ENCODE measurements around the gene SLC25A42.

DNA sequence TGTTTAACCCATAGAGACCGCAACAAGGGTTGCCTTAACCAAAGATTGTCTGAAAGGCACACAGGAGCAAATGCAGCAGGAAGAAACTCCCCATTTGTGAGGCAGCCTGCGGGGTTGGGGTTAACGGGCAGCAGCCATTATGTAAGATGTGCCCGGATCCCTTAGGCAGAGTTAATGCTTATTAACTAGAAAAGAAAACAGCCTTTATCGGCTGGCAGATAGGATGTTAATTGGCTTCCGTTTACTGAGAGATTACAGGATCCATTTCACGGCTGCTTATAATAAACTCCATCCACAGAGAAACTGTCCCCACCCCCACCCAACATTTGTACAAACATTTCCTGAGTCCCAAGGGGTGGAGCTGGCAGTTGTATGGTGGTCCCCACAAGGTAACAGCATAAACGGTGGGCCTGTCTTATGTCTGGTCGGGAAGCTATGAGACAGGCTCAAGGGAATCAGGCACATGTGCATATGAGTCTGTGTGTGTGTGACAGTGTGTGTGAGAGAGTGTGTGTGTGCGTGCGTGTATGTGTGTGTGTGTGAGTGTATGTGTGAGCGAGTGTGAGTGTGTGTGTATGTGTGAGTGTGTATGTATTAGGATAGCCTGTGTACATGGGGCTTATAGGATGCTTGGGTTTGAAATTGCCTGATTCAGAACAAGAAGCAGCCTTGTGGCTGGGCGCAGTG is 10.5 kb downstream of the SLC25A42 start:
- TF ChIP-seq EZH2 (IDR thresholded peaks at IDR 0.05; ENCODE audit: low read length, unreplicated experiment), result no peak
- no peak for TF ChIP-seq EZH2phosphoT487 (IDR thresholded peaks at IDR 0.05; ENCODE audit: borderline replicate concordance, low read length)
- TF ChIP-seq, protein P1, sequence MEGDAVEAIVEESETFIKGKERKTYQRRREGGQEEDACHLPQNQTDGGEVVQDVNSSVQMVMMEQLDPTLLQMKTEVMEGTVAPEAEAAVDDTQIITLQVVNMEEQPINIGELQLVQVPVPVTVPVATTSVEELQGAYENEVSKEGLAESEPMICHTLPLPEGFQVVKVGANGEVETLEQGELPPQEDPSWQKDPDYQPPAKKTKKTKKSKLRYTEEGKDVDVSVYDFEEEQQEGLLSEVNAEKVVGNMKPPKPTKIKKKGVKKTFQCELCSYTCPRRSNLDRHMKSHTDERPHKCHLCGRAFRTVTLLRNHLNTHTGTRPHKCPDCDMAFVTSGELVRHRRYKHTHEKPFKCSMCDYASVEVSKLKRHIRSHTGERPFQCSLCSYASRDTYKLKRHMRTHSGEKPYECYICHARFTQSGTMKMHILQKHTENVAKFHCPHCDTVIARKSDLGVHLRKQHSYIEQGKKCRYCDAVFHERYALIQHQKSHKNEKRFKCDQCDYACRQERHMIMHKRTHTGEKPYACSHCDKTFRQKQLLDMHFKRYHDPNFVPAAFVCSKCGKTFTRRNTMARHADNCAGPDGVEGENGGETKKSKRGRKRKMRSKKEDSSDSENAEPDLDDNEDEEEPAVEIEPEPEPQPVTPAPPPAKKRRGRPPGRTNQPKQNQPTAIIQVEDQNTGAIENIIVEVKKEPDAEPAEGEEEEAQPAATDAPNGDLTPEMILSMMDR (conservative IDR thresholded peaks at IDR 0.05; ENCODE audit: low read depth, low read length), result no peak
